ENCODE measurements around the gene STOX2.
"Not testable (repeated sequence)": the region's sequence is repeated elsewhere in the genome, so short reads cannot be mapped to it uniquely, and the experiment has no call there.

Gene STOX2

DNA sequence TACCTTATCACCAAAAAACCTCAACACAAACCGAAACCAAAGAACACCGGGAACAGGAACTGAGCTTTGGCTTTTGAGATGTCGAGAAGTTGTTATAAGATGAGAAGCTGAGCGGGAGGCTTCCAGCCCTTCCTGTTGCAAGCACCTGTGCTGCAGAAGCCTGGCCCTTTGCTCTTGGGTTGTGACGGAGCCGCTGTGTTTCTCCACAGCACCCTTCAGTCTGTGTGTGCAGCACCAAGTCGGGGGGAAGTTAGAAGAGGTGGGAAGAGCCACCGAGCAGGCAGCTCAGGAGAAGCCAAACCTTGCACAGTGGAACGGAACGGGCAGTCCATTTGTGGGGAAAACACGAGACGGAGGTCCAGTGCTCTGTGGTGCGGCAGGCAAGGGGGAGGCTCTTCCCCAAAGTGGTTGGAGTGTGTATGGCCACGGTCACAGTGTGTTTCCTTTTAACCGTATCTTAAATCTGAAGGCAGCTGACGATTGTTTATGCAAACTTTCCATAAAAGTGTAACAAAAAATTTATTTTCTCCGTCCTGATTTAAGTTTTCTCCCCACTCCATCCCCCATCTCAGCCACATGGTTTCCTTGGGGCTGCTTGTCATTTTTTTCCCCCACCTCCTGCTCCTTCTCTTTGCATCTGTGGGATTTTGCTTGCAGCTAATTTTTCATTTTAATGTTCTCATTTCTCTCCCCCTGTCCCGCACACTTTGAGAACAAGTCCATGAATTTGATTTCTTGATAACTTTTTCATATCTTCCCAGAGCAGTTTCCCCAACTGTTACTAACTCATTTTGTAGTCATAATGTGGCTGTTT lies 123.7 kb downstream of the STOX2 start:
- peak; percentile 25 for DNase-seq

DNA sequence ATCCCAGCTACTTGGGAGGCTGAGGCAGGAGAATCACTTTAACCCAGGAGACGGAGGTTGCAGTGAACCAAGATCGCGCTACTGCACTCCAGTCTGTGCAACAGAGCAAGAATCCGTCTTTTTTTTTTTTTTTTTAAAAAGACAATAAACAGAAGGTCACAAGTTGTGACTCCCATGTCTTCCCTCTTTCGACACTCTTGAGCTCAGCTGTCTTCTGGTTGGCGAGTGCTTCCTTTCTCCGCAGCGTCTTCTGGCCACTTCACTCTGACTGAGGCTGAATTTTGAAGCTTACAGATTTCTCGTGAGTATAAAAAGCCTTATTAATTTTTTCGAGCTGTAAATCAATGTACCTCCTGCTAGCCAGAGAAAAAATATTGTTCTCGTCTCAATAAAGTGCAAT lies 124.9 kb downstream of the STOX2 start:
- DNase-seq, result no peak

DNA sequence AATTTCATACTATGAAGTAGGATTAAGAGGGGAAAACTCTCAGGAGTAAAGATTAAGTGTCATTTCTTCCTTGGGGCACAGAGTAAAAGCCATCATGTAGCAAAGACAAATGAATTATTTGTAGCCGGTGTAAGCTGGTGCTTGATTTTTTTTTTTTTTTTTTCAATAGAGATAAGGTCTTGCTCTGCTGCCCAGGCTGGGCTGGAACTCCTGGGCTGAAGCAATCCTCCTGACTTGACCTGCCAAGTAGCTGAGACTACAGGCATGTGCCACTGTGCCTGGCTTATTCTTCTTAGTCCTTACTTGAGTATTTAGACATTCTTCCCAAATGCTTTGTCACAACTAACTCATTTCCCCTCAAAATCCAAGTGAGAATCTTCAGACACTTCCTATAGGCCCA lies 125.7 kb downstream of the STOX2 start:
- DNase-seq, result no peak

DNA sequence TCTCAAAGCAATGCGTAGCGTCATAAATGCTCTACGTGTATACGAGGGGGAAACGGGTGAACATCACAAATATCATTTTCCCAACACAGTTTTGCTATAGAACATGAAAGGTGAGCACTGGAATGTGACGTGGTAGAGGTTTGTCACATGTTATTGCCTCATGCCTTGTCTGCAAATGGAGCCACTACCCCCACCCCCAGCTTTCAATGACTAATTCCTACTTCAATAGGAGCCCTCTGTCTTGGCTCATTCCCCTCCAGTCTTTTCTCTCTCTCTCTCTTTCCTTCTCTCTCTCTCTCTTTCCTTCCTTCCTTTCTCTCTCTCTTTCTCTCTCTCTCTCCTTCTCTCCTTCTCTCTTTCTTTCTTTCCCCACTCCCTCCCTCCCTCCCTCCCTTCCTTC lies 127.0 kb downstream of the STOX2 start:
- DNase-seq, result no peak

DNA sequence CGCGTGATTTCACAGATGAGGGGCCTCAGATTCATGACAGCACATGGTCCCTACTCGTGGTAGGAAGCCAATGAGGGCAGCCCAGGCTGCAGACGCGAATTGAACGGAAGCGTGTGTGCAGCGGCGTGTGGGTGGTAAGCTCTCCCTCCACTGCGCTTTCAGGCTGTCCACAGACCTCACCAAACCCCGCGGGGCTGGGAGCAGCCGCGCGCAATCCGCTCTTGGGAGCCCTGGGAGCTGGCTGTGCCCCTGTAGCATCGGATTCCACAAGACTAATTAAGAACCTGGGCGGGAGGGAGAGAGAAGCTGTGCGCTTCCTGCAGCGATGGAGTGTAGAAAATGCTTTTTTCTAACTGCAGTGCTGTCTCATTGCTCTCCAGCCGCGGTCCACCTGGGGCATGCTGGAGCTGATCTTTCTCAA lies 134.9 kb downstream of the STOX2 start:
- DNase-seq, result peak; percentile 46

DNA sequence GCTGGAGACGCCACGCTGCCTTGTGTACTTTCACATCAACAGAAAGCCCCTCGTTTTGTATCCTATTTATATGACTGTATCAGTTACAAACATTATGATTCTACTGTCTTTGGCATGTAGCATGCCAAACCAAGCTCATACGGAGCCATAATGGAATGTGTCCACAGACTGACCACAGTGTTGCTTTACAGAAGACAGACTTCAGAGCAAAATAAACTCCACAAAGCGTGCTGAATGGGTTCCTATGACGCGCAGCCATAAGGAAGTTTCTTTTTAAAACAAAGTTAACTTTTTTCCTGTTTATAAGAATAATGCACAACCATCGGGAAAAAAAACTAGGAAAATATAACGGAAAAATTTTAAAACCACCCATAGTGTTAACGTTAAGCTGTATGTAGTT lies 136.0 kb downstream of the STOX2 start:
- DNase-seq, result no peak

DNA sequence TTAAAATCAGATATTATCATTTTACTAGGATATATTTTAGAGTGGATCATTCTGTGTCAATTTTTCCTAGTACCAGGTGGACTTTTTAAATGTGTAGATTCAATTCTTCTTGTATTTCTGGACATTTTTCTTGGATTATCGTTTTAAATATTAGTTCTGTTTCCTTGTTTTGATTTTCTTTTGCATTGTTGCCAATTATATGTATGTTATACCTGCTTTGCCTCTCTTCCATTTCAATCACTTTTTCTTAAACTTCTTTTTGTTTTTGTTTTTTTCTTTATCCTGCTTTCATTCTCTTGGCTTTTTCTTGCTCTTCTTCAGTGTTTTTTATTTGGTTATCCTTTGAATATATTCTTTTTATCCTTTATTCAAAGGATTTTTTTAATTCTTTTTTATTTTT lies 141.0 kb downstream of the STOX2 start:
- no peak for DNase-seq

DNA sequence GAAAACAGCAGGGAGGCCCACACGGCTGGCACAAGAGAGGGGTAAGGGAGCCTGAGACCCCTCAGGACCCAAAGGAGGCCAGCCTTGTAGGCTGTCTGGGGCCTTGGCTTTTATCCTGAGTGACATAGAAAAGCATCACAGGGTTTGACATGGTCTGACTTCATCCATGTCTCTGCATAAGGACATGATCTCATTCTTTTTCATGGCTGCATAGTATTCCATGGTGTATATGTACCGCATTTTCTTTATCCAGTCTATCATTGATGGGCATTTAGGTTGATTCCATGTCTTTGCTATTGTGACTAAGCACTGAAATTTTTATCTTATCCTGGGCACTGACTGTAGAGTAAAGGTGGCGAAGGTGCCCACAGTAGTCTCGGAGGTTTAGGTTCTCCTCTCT lies 146.2 kb downstream of the STOX2 start:
- not testable (repeated sequence) for DNase-seq

DNA sequence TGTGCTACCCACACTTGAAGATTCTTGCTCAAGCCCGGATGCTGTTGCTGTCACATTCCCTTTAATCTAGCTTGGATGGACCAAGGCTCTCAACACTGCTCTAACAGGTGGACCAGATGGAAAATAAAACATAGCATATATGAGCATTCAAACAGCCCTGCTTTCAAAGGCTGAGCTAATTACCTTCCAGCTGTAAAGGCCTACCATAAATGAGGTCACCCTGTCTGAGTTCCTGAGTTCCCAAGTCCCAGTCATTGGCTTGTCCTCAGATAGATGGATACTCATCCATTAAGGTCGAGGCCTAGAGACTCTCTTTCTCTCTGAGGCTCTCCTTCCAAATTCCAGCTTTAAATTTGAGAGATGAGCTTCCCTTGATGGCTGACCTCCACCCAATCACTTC lies 147.5 kb downstream of the STOX2 start:
- DNase-seq, result no peak

DNA sequence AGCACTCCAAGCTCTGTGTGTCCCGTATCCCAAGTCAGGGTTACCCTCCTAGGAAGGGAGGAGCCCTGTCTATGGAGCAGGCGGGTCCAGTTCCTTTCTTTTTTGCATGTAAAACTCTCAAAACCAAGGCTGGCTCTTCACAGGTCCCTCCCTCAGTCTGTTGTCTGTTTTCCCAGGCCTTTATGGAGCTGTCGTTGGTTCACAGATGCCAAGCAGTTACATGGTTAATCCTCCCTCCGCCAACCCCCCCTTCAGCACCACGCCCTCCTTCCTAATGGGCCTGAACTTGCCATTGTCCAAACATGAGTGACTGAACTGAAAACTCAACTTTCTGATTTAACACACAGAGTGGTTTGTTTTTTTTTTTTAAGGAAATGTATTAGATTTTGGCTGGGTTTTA lies 148.3 kb downstream of the STOX2 start:
- no peak for DNase-seq

DNA sequence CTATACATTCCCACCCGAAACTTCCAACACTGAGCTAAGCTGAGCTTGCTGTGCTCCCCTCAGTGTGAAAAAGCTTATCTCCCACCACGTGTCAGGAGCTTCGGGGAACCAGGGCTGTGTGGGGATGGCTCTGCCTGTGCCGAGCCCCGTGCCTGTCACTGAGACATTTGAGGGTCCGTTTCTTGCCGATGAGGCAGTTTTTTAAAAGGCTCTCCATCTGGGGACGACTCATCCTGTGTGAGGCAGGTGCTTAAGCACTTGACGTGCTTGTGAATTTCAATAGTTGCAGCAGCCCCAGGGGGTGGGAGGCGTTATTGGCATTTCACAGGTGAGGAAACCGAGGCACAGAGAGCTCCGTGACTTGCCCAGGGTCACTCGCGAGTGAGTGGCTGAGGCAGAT lies 151.8 kb downstream of the STOX2 start:
- no peak for DNase-seq

DNA sequence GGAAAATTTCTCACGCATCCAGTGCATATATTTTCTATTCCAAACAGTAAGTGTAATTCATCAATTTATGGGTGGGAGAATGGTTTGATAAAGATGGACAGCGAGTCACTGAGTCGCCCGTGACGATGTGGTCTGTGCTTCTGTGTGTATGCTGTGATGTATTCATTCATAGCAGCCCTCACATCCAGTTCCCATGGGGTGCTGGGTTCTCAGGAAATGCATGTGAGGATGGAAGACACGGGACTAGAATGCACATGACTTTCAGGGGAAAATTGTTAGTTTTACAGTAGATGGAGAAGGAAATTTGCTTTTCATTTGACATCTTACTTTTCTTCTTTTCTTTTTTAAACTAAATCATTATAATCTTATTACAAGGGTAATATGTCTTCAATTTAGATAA lies 152.9 kb downstream of the STOX2 start:
- no peak for DNase-seq

DNA sequence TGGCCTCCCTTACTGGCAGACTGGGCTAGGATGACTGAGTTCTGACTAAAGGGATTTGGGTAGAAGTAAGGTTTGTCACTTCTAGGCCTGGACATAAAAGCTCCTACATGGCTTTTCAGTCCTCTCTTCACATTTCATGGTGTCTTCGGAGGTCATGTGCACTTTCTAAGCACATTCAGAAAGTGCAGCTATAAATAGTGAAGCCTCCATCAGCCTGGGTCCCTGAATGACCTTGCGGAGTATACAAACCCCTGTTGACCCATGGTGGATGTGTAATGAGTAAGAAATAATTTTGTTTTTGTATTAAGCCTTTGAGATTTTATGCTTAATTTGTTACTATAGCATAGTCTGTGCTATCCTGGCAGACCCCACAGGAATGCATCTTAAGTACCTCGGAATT lies 154.0 kb downstream of the STOX2 start:
- no peak for DNase-seq

DNA sequence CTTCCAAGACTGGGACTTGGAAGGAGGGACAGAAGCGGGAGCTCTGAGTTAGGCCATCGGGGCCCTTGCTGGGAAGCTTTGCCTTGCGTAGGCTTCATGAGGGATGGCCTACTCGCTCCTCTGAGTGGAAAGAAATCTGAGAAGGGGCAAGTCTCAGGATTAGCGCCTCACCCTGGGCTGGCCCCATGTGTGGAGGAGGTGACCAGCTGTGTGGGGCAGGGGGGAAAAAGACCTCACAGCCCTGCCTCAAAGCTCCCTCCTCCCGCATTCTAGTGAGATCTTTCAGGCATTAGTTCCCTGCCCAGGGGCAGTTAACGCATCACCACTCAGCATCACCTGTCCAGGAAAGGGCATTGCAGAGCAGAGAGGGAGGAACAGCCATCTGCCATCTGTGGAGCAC lies 156.5 kb downstream of the STOX2 start:
- no peak for DNase-seq

DNA sequence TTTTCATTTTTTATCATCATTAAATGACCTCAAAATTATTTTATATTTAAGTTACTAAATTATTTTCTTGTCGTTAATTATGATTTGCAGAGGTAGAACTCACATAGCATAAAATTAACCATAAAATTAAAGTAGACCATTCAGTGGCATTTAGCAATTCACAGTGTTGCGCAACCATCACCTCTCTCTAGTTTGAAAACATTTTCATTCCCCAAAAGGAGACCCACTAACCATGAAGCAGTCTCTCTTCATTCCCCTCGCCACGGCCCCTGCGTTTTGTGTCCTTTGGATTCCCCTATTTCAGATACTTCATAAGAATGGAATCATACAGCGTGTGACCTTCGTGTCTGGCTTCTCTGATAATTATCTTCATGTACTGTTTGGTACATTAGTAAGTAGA lies 157.7 kb downstream of the STOX2 start:
- DNase-seq, result no peak

DNA sequence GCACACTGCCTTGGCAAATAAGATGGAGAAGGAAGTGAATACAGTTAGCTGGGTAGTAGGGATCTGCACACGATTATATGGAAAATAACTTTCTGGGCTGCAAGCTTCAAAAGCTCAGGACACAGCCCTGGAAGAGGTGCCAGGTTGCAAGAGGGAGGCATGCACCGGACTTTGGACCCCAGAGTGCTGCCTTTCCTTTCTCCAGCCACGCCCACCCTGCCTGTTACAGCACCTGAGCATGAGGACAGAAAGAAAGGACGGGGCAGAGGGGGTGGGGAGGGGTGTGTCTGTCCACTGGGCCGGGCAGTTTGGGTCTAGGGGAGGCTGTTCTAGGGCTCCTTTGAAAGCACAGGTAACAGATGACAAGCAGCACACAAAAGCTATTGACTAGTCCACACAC lies 159.8 kb downstream of the STOX2 start:
- DNase-seq, result no peak

DNA sequence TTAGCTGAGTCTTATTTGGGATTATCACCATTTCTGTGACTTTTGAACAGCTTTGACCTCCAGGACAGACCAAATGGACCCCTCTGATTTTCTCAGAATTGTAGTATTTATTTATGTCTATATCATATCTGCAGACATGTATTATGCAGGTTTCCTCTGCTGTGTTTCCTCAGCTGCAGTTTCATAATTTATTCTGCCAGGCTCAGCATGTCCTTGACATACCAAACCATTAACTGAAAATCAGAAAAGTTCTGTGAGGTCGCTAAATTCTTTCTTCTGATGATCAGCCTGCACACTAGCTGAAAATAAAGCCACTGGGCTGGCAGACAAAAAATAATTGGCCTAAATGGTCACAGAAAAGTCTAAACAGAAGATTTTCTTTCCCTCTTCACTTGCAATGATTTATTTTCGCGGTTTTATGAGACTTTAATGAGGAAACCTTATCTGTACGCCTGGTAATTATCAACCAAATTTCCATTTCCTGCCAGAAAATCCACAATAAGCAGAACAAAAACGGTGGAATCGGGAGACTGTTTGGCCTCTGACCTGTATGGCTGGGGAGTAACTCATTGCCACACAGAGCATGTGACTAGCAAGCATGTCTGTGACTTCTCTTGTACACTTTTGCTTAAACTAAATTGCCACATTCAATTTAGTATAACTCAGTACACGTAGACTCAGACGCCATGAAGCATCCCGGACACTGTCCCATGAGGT lies 161.6 kb downstream of the STOX2 start:
- no peak for DNase-seq

DNA sequence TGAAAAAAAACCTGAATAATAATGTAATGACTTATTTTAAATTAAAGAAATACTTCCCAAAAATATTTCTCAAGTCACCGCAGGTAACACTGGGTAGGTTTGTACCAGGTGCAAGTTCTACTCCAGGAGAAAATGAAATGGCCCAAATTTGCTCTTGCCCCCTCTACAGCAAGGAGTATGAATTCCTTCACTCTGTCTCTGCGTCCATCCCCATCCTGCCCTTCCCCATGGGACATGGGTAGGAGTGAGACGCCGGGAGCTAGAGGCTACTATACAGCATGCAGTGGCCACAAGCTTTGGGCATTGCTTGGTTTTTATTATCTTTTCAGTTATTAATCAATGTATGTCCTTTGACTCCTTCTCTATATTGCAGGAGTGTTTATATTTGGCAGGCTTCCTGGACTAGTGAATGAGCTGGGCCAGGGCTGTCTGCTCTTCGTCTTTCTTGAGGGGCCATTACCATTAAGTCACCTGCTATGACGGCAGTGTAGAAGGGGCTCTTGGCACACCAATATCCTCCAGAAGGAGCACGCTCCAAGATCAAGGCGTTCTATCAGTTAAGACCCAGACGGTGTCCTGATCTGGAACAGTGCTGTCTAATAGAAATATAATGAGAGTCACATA lies 162.9 kb downstream of the STOX2 start:
- no peak for DNase-seq
